Right renal pelvis (tissue), 4 donors: ENCODE results near the gene CTSO. TPM values are rescaled to one million over a fixed set of nuclear protein-coding genes. Genes with fewer than 3 reads are reported as not detected.

ENCODE experiments used
- DNase-seq, 4 donors: peaks; one replicate each; pipeline ENCODE4 v3.0.0-alpha.2; 2013; ENCODE audit warnings: low read depth in 4 of 4, low spot score in 3 of 4, missing footprints in 1 of 4
- polyA plus RNA-seq, 4 donors: library from polyadenylated mRNA; unstranded; fragments of 120-200 nt; gene quantifications; one replicate each; pipeline ENCODE4 v1.2.1, GENCODE V29; 2013; ENCODE audit not compliant: insufficient read length in 4 of 4

The CTSO gene
- polyA plus RNA-seq, 4 donors: 42.4 to 60.3 (median 47.2) TPM

DNA sequence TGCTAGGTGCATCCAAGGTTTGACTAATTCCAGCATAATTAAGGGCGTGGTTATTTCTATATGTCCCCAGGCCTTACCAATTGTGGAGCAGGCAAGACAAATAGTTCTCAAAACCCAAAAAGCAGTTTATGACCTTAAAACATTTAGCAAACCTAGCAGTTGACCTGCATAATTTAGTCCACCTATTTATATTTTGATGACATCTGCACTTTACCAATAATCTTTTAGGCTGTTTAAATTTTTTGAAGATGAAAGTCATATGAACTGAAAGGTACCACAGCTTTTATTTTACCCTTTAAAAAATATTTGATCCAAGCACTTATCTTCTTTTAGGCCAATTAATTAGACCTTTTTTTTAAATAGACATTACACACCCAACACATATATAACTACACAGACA, 77.8 kb downstream of the CTSO start:
- no peak for DNase-seq

Other genes starting within 250 kb of the CTSO start
- 10 to 100 TPM; 65.7 to 84.5 (median 78.4) TPM for gene GUCY1B1, start 194.8 kb downstream of the CTSO start, polyA plus RNA-seq
- gene ASIC5, start 87.6 kb downstream of the CTSO start, polyA plus RNA-seq: under 1 TPM in 2 of 4 donors, not detected in 2; 0.12 to 0.20 TPM
- gene TDO2, start 50.2 kb downstream of the CTSO start, polyA plus RNA-seq: 1 to 10 TPM in 3 of 4 donors, under 1 TPM in 1; 0.91 to 4.3 (median 2.4) TPM